OCI-LY7 (cell line): ENCODE results near the gene AFDN.

Experiments used
- CTCF ChIP-seq: fragments of 200-600 bp; sonication (generic); conservative IDR thresholded peaks from 2 replicates; pipeline ENCODE4 v1.5.1; 2014; ENCODE audit warnings: mild to moderate bottlenecking, antibody characterized with exemption, low read length, moderate library complexity, mixed read lengths
- EZH2phosphoT487 ChIP-seq: fragments of 200-600 bp; sonication (generic); IDR thresholded peaks from 2 replicates; pipeline ENCODE4 v1.6.1; 2018; ENCODE audit warnings: low read depth, borderline replicate concordance, mild to moderate bottlenecking, mixed run types, antibody characterized with exemption, low read length, moderate library complexity, mixed read lengths

GRCh38 chr6:167996424-167997199 is 169.9 kb downstream of the AFDN start:
- no peak for TF ChIP-seq CTCF
- TF ChIP-seq EZH2phosphoT487 = no peak
